GM23248 (cell line): ENCODE results near the gene KIF3B.

ENCODE experiments used
- EZH2 ChIP-seq: fragments of 200-600 bp; sonication (generic); IDR thresholded peaks from 2 replicates; pipeline ENCODE4 v1.6.1; 2018; ENCODE audit warnings: antibody characterized with exemption, mild to moderate bottlenecking; ENCODE audit not compliant: insufficient read depth, poor library complexity, severe bottlenecking
- EZH2phosphoT487 ChIP-seq: fragments of 200-600 bp; sonication (generic); IDR thresholded peaks from 2 replicates; pipeline ENCODE4 v1.6.1; 2018; ENCODE audit warnings: antibody characterized with exemption, moderate library complexity, mild to moderate bottlenecking, low read depth; ENCODE audit not compliant: insufficient read depth

- TF ChIP-seq EZH2phosphoT487 (no peak), EZH2 (no peak)
Observed at GRCh38 chr20:32364554-32365208, 87.2 kb downstream of the KIF3B start.
